WTC11 (cell line): Measurements from ENCODE around the gene SPSB3.

Experiments
- AFF4 ChIP-seq: sonication (generic); formaldehyde crosslinking; IDR thresholded peaks from 2 replicates; pipeline ENCODE4 v1.8.1; 2023; ENCODE audit warnings: mild to moderate bottlenecking, missing genetic modification reagents, borderline replicate concordance
- CTCF ChIP-seq: fragments of 200-600 bp; IDR thresholded peaks from 2 replicates; pipeline ENCODE4 v1.8.0; 2022; ENCODE audit warnings: antibody characterized with exemption

- TF ChIP-seq CTCF: no peak
- TF ChIP-seq AFF4 (CRISPR knock-in tag): no peak
Measured at GRCh38 chr16:1744338-1744840, 38.0 kb downstream of the SPSB3 start.
